Left colon (tissue), 2 donors: ENCODE results near the gene AGAP2. TPM values are rescaled to one million over a fixed set of nuclear protein-coding genes. Genes with fewer than 3 reads are reported as not detected.
A peak's percentile ranks its signal among the peaks of the same experiment; 100 is the strongest.

ENCODE experiments used
- ATAC-seq: fragments of 200-7000 bp; cut with Tn5 transposase; one replicate; pipeline ENCODE4 v1.9.1; 2020; ENCODE audit warnings: mild to moderate bottlenecking, moderate library complexity
- DNase-seq, 2 donors: peaks; one replicate each; pipeline ENCODE4 v3.0.0-alpha.2; 2020
- intact Hi-C, 2 donors: fragments of 100-400 bp; cut with DNase I in 1 of 2; cut with micrococcal nuclease in 1 of 2; formaldehyde crosslinking; loops; one replicate each; pipeline versions ENCODE4 v1.11.2 to v1.14.0; 2022; cut with DNase I, micrococcal nuclease
- total RNA-seq, 2 donors: library from RNA; stranded (reverse); fragmentation: NEBNext Ultra II Directional; extraction: Animal tissue kit (Norgen Biotek cat#: 25700); gene quantifications; one replicate each; pipeline ENCODE4 v1.2.1, GENCODE V29; 2021
- donor health status: DM: no; HTN: no; CAD: no.
- donor health status: DM: yes; HTN: yes; CAD: no.

Gene AGAP2
- total RNA-seq, 2 donors from 2014 or later: 0.92 to 1.5 TPM

GRCh38 chr12:57771236-57771872 is 32.8 kb upstream of the AGAP2 start:
- ATAC-seq: peak; percentile 60
- intact Hi-C loops: no loop called here
- DNase-seq: peak; percentile 91

- intact Hi-C loops: no loop called here
- ATAC-seq: no peak
- no peak for DNase-seq
Observed at GRCh38 chr12:57770734-57771133, 32.2 kb upstream of the AGAP2 start.

- DNase-seq (no peak), ATAC-seq (no peak)
- intact Hi-C loops: no loop called here
Observed at GRCh38 chr12:57769594-57769993, 31.1 kb upstream of the AGAP2 start.

- no peak for DNase-seq
- intact Hi-C loops: no loop called here
- ATAC-seq: no peak
Observed at GRCh38 chr12:57767876-57768275, 29.3 kb upstream of the AGAP2 start.

- intact Hi-C loops: no loop called here
- no peak for DNase-seq
- ATAC-seq: no peak
Observed at GRCh38 chr12:57767305-57767698, 28.8 kb upstream of the AGAP2 start.

GRCh38 chr12:57766464-57767304 is 28.1 kb upstream of the AGAP2 start, which contains the start of gene CYP27B1:
TSS of gene CYP27B1 (minus strand) at chr12:57767078. CDS start at chr12:57767041, 37 bp downstream.
- intact Hi-C loops: no loop called here
- ATAC-seq (peak; percentile 30), DNase-seq (peak in 1 of 2 donors; percentile 25)

- intact Hi-C loops: no loop called here
- peak in 1 of 2 donors; percentile 41 for DNase-seq
- peak; percentile 45 for ATAC-seq
Observed at GRCh38 chr12:57765698-57766463, 27.3 kb upstream of the AGAP2 start.

- peak in 1 of 2 donors; percentile 72 for DNase-seq
- peak; percentile 64 for ATAC-seq
- intact Hi-C loops: no loop called here
Observed at GRCh38 chr12:57765003-57765697, 26.6 kb upstream of the AGAP2 start.

GRCh38 chr12:57764662-57765002 is 26.1 kb upstream of the AGAP2 start:
- DNase-seq (peak in 1 of 2 donors; percentile 46), ATAC-seq (peak; percentile 68)
- intact Hi-C loops: no loop called here

GRCh38 chr12:57763881-57764661 is 25.5 kb upstream of the AGAP2 start:
- ATAC-seq: no peak

GRCh38 chr12:57762463-57762862 is 23.9 kb upstream of the AGAP2 start:
- intact Hi-C loops: no loop called here
- no peak for ATAC-seq
- DNase-seq: no peak

More at GRCh38 chr12:57763881-57764661, 25.5 kb upstream of the AGAP2 start:
- intact Hi-C loops: no loop called here
- DNase-seq: no peak

GRCh38 chr12:57761391-57761998 is 23.0 kb upstream of the AGAP2 start:
- no peak for ATAC-seq
- no peak for DNase-seq
- intact Hi-C loops: no loop called here

- no peak for DNase-seq
- intact Hi-C loops: no loop called here
- ATAC-seq: no peak
Observed at GRCh38 chr12:57760347-57760982, 21.9 kb upstream of the AGAP2 start.

- DNase-seq (no peak), ATAC-seq (peak; percentile 18)
- intact Hi-C loops: no loop called here
Observed at GRCh38 chr12:57759360-57759980, 20.9 kb upstream of the AGAP2 start.

- no peak for DNase-seq
- intact Hi-C loops: no loop called here
- ATAC-seq: no peak
Observed at GRCh38 chr12:57758552-57759359, 20.2 kb upstream of the AGAP2 start.

GRCh38 chr12:57757771-57758170 is 19.2 kb upstream of the AGAP2 start:
- ATAC-seq (no peak), DNase-seq (no peak)
- intact Hi-C loops: no loop called here
